Thyroid gland (tissue), 4 donors: ENCODE measurements around the gene EGLN2. TPM values are rescaled to one million over a fixed set of nuclear protein-coding genes. Genes with fewer than 3 reads are reported as not detected.

Experiments
- DNase-seq, 2 donors: peaks; one replicate each; pipeline ENCODE4 v3.0.0-alpha.2; 2019
- H3K27ac ChIP-seq, 3 donors: fragments of 200-600 bp; sonication (generic); 1 replicate in 2 of 3; 2 replicates in 1 of 3; pipeline ENCODE4 v1.5.1; 2016 to 2019; ENCODE audit warnings: mild to moderate bottlenecking in 1 of 3, moderate library complexity in 1 of 3
- H3K27me3 ChIP-seq: fragments of 200-600 bp; sonication (generic); one replicate; pipeline ENCODE4 v1.5.1; 2019
- H3K36me3 ChIP-seq, 2 donors: fragments of 200-600 bp; sonication (generic); one replicate each; pipeline ENCODE4 v1.5.1; 2016 to 2019
- H3K4me1 ChIP-seq, 2 donors: fragments of 200-600 bp; sonication (generic); one replicate each; pipeline ENCODE4 v1.5.1; 2017 to 2019
- H3K4me3 ChIP-seq, 3 donors: fragments of 200-600 bp; sonication (generic); replicated peaks in 1 of 3; 1 replicate in 2 of 3; 2 replicates in 1 of 3; pipeline ENCODE4 v1.5.1; 2016; ENCODE audit warnings: mild to moderate bottlenecking in 1 of 3
- H3K9me3 ChIP-seq: fragments of 200-600 bp; sonication (generic); one replicate; pipeline ENCODE4 v1.5.1; 2017
- CTCF ChIP-seq, 6 experiments: fragments of 200-600 bp in 3 of 6; fragments of 450-650 bp in 3 of 6; sonication (generic) in 3 of 6; IDR thresholded peaks; one replicate each; pipeline ENCODE4 v1.5.1; 2016 to 2019; ENCODE audit warnings: antibody characterized with exemption in 6 of 6, mild to moderate bottlenecking in 2 of 6, inconsistent platforms in 1 of 6, moderate library complexity in 1 of 6
- POLR2A ChIP-seq, 2 donors: fragments of 450-650 bp; IDR thresholded peaks; one replicate each; pipeline ENCODE4 v1.6.1; 2017; ENCODE audit warnings: antibody characterized with exemption in 2 of 2, mild to moderate bottlenecking in 2 of 2, moderate library complexity in 1 of 2
- WGBS, 2 donors: methylation state at CpG; one replicate each; pipeline ENCODE4 v1.1.5; 2017; 5-methylcytosine and 5-hydroxymethylcytosine counted together
- intact Hi-C: fragments of 100-400 bp; cut with DNase I; formaldehyde crosslinking; loops from one replicate; pipeline ENCODE4 v1.15.1; 2023
- total RNA-seq, 4 donors: library from RNA; depleted of rRNA; stranded (reverse); fragments of >200 nt; gene quantifications; one replicate each; pipeline ENCODE4 v1.2.3, GENCODE V29; 2016

EGLN2 gene
- total RNA-seq, 4 donors from 2014 or later = 94.2 to 120 (median 105) TPM

GRCh38 chr19:40776932-40777644 is 21.9 kb upstream of the EGLN2 start:
- TF ChIP-seq CTCF (IDR thresholded peaks at IDR 0.05) = no peak
- no peak for TF ChIP-seq POLR2A (IDR thresholded peaks at IDR 0.05)
- DNase-seq = peak; percentile 91 to 92
- intact Hi-C loops = no loop called here
- peak overlapping the region; percentile 62 to 88 (median 88) for H3K27ac ChIP-seq
- no peaks in the 10 kb centered on the region for H3K9me3 ChIP-seq
- peaks cover 12 to 14% of the 10 kb centered on the region in 2 donors for H3K4me1 ChIP-seq
- peak overlapping the region in 2 of 3 donors; percentile 31 to 63 for H3K4me3 ChIP-seq
- no peaks in the 10 kb centered on the region for H3K36me3 ChIP-seq
- H3K27me3 ChIP-seq = no peaks in the 10 kb centered on the region
- 14 to 17% methylated on average over 13 of the region's 13 CpGs for WGBS, 2 donors

- no peak for DNase-seq
- peak overlapping the region in 2 of 3 donors; percentile 31 to 63 for H3K4me3 ChIP-seq
- peaks cover 12 to 14% of the 10 kb centered on the region in 2 donors for H3K4me1 ChIP-seq
- TF ChIP-seq CTCF (IDR thresholded peaks at IDR 0.05) (no peak), POLR2A (IDR thresholded peaks at IDR 0.05) (no peak)
- no peaks in the 10 kb centered on the region for H3K36me3 ChIP-seq
- peak overlapping the region; percentile 62 to 88 (median 88) for H3K27ac ChIP-seq
- no peaks in the 10 kb centered on the region for H3K9me3 ChIP-seq
- H3K27me3 ChIP-seq = no peaks in the 10 kb centered on the region
- 0% methylated on average over 10 of the region's 10 CpGs for WGBS, 2 donors
- intact Hi-C loops = no loop called here
These were observed 21.4 kb upstream of the EGLN2 start for GRCh38 chr19:40777645-40777936.

GRCh38 chr19:40777937-40778705 is 20.9 kb upstream of the EGLN2 start, which contains the start of gene RAB4B:
TSS of gene RAB4B (plus strand) at chr19:40778247. CDS start at chr19:40778376, 129 bp downstream.
- peak; percentile 100 for DNase-seq
- intact Hi-C loops = no loop called here
- Histone ChIP-seq H3K36me3 (no peaks in the 10 kb centered on the region), H3K27ac (peak within 1 kb of the TSS; percentile 64 to 88 (median 88)), H3K4me1 (peaks cover 12 to 14% of the 10 kb centered on the region in 2 donors), H3K27me3 (no peaks in the 10 kb centered on the region), H3K4me3 (peak within 1 kb of the TSS; percentile 2 to 63 (median 50)), H3K9me3 (no peaks in the 10 kb centered on the region)
- peak in 3 of 6 experiments; percentile 14 to 25 (median 21) for TF ChIP-seq CTCF (IDR thresholded peaks at IDR 0.05)
- TF ChIP-seq POLR2A (IDR thresholded peaks at IDR 0.05) = peak; percentile 56 to 75
- 0 to 1% methylated on average over 35 to 52 of the region's 56 CpGs for WGBS, 2 donors

GRCh38 chr19:40778706-40779284 is 20.2 kb upstream of the EGLN2 start:
- WGBS, 2 donors = 10 to 12% methylated on average over 7 of the region's 7 CpGs
- Histone ChIP-seq H3K4me3 (peak overlapping the region; percentile 2 to 63 (median 50)), H3K4me1 (peaks cover 12 to 14% of the 10 kb centered on the region in 2 donors), H3K9me3 (no peaks in the 10 kb centered on the region), H3K27ac (peak overlapping the region; percentile 64 to 88 (median 70)), H3K27me3 (no peaks in the 10 kb centered on the region), H3K36me3 (no peaks in the 10 kb centered on the region)
- no peak for TF ChIP-seq CTCF (IDR thresholded peaks at IDR 0.05)
- TF ChIP-seq POLR2A (IDR thresholded peaks at IDR 0.05) = no peak
- DNase-seq = no peak
- intact Hi-C loops = no loop called here
